HG03103 (cell line): ENCODE data around the gene BCL2L1.
"Not testable (repeated sequence)": the region's sequence is repeated elsewhere in the genome, so short reads cannot be mapped to it uniquely, and the experiment has no call there.

Experiments used
- ATAC-seq: cut with Tn5 transposase; IDR thresholded peaks from one replicate; pipeline ENCODE4 v1.9.1; 2021; ENCODE audit warnings: low read depth; ENCODE audit not compliant: unreplicated experiment

Gene BCL2L1

DNA sequence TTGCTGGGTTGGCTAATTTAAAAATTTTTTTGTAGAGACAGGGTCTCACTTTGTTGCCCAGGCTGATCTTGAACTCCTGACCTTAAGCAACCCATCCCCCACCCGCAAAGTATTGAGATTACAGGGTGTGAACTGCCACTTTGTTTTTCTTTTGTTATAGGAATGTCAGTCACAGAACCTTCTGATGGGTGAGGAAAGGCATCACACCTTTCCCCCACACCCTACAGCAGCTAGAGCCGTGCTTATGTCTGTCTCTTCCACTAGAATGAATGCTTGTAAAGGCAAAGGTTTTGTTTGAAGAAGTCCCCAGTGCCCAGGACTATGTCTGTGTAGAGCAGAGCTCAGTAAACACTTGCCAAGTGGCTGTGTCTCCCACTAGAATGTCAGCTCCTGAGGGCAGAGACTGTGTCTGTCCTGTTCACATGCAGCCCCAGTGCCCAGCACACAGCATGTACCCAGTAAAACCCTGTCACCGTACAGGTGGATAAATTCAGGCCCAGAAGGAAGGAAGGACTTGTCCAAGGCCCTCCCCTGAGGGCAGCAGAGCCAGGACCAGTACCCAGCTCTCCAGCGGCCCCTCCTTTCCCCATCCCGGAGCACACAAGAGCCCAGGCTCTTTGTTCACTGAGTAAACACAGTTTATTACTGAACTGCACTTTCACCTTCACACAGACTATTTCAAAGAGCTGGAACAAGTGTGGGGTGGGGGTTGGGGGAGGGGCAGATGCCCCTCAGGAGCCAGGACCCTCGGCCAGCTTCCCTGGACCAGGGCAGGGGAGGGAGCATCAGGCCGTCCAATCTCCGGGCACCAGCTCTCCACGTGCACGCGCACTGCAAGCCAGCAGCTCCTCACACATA lies 58.6 kb downstream of the BCL2L1 start:
- ATAC-seq = no peak

DNA sequence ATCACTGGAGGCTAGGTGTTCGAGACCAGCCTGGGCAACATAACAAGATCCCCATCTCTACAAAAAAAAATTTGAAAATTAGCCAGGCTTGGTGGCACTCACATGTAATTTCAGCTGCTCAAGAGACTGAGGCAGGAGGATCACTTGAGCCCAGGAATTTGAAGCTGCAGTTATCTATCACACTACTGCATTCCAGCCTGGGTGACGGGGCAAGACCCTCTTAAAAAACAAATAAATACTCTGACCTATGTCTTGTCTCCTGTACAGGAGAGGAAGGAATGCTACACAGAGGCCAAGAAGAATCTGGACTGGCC lies 59.2 kb downstream of the BCL2L1 start:
- no peak for ATAC-seq

DNA sequence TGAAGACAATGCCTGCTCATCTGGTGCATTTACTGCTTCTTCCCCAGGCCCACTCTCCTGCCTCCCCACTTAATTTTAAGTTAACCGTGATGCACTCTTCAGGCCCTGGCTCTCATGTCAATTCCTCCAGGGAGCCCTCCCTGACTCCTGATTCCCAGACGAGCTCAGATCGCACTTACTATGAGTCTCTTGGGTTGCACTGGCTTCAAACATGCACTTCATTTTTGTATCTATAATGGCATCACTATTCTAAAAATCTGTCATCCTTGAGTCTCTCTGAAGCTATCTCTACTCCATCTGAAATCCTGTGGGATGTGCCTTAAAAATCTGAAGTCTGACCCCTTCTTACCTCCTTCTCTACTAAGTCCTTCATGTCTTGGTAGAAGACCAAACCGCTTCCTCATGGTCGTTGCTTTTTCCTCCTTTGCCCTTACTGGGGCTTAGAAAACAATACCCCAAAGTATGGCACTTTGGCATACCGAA lies 60.3 kb downstream of the BCL2L1 start:
- no peak for ATAC-seq

DNA sequence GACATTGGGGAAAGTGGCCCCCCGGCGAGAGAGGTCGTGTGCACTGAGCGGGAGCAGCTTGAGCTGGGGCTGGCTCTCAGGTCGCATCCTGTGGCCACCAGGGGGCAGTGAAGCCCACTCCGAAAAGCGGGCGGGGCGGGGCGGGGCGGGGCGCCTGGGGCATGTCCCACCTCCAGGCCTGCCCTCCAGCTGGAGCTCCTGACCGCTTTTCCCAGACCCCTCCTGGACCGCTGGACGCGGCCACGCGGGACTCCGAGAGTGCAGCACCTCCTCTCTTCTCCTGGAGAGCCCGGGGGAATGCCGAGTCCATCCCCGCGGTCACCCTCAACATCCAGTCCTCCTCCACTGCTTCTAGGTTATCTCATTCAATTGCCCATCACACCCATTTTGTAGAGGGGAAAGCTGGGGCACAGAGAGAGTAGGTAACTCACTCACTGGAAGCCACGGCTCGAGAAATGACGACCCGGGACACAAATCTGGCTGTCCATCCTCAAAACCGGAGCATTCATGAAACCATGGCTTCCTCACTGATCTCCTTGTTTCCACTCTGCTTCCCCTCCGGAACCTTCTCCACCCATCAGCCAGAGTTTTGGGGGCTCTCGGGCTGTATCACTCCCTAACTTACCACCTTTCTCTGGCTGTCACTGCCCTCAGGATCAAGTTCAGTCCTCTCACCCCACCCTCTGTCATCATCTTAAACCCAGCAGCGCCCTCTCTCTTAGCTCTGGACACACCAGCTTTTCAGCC lies 60.9 kb downstream of the BCL2L1 start:
- peak; percentile 60 for ATAC-seq

DNA sequence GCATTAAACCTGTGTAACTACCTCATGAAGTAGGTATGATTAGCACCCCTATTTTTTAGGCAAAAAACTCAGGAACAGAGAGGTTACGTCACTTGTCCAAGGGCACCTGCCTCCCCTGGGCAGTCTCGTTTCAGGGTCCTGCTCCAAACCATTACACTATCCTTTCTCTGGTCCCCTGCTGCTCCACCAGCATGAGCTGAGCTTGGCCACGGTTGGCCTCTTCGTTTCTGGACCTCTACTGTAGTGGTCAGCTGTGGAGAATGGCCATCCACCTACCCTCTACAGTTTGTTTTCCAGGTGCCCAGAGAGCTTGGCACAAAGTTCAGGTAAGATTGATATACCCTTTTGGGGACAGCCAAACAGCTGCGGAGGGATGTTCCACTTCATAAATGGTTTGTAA lies 68.1 kb downstream of the BCL2L1 start:
- ATAC-seq = no peak

- ATAC-seq = no peak
Observed at GRCh38 chr20:31653561-31653960, 69.1 kb downstream of the BCL2L1 start.

GRCh38 chr20:31652917-31653396 lies 69.7 kb downstream of the BCL2L1 start:
- ATAC-seq = no peak

GRCh38 chr20:31648104-31648503 lies 74.6 kb downstream of the BCL2L1 start:
- not testable (repeated sequence) for ATAC-seq

- no peak for ATAC-seq
Observed at GRCh38 chr20:31644701-31645100, 78.0 kb downstream of the BCL2L1 start.

- no peak for ATAC-seq
Observed at GRCh38 chr20:31643522-31643921, 79.1 kb downstream of the BCL2L1 start.

- no peak for ATAC-seq
Observed at GRCh38 chr20:31642837-31643236, 79.8 kb downstream of the BCL2L1 start.

- ATAC-seq = no peak
Observed at GRCh38 chr20:31641391-31641790, 81.3 kb downstream of the BCL2L1 start.

DNA sequence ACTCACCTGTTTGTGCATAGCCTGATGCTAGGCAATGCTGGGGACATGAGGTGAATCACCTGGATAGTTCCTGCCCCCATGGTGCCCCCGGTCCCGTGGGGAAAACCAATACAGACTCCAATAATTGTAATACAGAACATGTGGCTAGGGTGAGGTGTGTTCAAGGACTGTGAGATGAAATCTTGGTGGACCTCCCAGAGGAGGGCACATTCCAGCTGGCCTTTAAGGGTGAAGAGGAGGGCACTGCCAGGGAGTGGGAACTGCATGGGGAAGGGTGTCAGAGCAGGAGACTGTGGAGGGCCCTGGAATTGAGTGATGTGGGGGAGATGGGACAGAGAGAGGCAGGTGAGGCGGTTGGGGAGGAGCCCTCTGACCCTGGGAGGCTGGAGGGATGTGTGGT lies 82.4 kb downstream of the BCL2L1 start:
- no peak for ATAC-seq

GRCh38 chr20:31638816-31639215 lies 83.9 kb downstream of the BCL2L1 start:
- no peak for ATAC-seq

DNA sequence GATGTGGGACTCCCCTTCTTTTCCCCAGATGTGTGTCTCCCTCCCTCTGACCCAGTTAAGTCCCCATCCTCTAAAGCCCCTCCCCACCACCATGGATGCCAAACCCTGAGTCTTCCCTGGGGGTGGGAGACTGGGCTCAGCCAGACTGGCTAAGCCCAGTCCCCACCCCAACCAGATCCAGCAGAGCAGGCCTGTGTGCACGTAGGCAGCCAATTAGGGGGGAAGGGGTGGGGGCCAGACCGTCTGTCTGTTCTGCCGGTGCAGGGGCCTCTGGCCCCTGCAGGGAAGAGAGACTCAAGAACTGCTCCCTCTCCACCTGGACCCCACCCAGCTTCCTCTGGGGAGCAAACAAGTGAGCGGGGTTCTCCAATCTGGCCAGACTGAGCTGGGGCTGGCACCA lies 84.4 kb downstream of the BCL2L1 start:
- no peak for ATAC-seq

DNA sequence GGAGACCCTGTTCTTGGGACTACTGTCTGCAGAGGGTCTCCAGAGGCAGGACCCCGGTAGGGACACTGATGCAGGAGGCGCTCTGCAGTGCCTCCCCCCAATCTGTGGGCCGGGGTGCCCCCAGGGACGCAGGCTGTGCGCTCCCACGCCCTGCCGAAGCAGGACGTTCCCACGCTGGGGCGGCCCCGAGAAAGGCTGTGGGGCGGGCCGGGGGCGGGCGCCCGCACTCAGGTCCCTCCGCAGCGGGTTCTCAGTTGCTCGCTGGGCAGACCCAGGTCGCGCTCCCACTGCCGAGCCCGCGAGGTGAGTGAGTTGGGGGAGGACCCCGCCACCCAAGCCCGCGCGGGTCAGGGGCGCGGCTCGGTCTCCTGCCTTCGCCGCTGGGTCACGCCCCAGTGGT lies 85.0 kb downstream of the BCL2L1 start, which contains the start of gene COX4I2:
Gene COX4I2 (plus strand): TSS at position 253 of the 400 bp plus-strand sequence. CDS start 1,106 bp downstream, outside the sequence.
- ATAC-seq = no peak

GRCh38 chr20:31633339-31633914 lies 89.2 kb downstream of the BCL2L1 start:
- no peak for ATAC-seq

DNA sequence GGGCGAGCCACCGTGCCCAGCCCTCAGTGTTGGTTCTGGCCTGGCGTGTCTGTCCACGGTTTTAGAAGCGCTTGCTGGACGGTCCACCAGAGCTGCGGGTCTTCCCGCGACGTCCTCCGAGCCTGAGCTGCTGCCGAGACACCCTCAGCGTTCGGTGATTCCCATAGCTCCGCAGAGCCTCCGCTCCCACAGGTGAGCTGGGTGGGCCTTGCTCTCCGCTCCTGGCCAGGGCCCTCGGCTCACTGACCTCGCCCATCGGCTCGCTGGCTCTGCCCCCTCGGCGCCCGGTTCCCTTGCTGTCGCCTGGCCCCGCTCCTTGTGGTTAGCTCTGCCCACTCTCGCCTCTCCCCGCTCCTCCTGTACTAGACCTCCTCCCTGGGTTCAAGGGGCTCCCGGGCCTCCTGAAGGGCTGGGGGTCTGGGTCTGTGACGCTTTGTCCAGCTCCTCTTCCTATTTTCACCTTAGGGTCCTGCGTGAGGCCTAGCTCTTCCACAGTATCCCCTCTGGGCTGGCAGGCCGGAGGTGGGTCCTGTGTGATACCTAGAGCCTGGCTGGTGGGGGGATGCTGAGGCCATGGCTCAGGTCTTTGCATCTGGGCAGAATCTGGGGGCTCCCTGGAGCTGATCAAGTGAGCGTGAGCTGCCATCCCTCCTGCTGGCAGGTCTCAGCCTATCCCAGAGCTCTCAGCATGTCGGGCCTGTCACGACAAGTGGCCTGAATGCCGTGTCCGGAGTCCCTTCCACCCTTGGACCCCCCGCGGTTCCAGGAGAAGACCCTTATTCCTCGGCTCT lies 89.9 kb downstream of the BCL2L1 start:
- no peak for ATAC-seq

DNA sequence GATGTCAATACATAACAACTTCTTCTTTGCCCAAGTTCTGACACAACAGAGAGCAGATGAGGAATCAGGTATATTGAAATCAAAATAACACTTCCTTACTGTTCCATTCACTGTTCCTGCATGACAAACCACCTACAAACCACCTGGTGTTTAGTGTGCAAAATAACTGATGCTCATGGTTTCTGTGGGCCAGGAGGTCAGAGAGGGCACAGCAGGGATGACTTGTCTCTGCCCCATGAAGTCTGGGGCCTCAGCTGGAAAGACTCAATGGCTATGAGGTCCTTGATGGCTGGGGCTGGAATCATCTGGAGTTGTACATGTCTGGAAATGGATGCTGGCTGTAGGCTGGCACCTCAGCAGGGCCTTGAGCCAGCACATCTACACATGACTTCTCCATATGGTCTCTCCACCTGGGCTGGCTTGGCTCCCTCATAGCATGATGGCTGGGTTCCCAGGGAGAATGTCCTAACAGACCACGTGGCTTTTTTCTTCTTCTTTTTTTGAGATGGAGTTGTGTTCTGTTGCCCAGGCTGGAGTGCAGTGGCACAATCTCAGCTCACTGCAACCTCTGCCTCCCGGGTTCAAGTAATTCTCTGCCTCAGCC lies 92.4 kb downstream of the BCL2L1 start:
- no peak for ATAC-seq

- ATAC-seq = not testable (repeated sequence)
Observed at GRCh38 chr20:31628057-31628456, 94.6 kb downstream of the BCL2L1 start.
